Spinal cord (tissue), 10 donors: ENCODE measurements around the gene MTHFD2. TPM values are rescaled to one million over a fixed set of nuclear protein-coding genes. Genes with fewer than 3 reads are reported as not detected.
A peak's percentile ranks its signal among the peaks of the same experiment; 100 is the strongest.

Experiments used
- DNase-seq, 6 donors: peaks; one replicate each; pipeline versions ENCODE4 v3.0.0 to v3.0.0-alpha.2; 2013 to 2015; ENCODE audit warnings: low spot score in 6 of 6, low read depth in 4 of 6
- H3K27ac ChIP-seq: one replicate; pipeline ENCODE4 v1.5.1; 2013; ENCODE audit warnings: low read depth, low read length, control low read depth
- H3K27me3 ChIP-seq: one replicate; pipeline ENCODE4 v1.6.1; 2013; ENCODE audit warnings: low read length; ENCODE audit not compliant: control insufficient read depth, insufficient read depth
- H3K36me3 ChIP-seq: one replicate; pipeline ENCODE4 v1.6.1; 2013; ENCODE audit warnings: low read length; ENCODE audit not compliant: control insufficient read depth, insufficient read depth
- H3K4me1 ChIP-seq: one replicate; pipeline ENCODE4 v1.6.1; 2013; ENCODE audit warnings: low read length; ENCODE audit not compliant: control insufficient read depth, insufficient read depth
- H3K4me3 ChIP-seq: one replicate; pipeline ENCODE4 v1.5.1; 2013; ENCODE audit warnings: low read depth, low read length, control low read depth
- H3K9me3 ChIP-seq: one replicate; pipeline ENCODE4 v1.6.1; 2013; ENCODE audit warnings: low read length; ENCODE audit not compliant: control insufficient read depth, insufficient read depth
- WGBS: methylation state at CpG from one replicate; pipeline ENCODE4 v1.1.5; 2013; ENCODE audit warnings: missing lambda C conversion rate; ENCODE audit not compliant: insufficient coverage; 5-methylcytosine and 5-hydroxymethylcytosine counted together
- polyA plus RNA-seq, 2 donors: library from polyadenylated mRNA; unstranded; fragments of 120-200 nt; gene quantifications; one replicate each; pipeline ENCODE4 v1.2.1, GENCODE V29; 2013; ENCODE audit not compliant: insufficient read length in 2 of 2
- total RNA-seq, 2 donors: library from RNA; depleted of rRNA in 1 of 2; stranded (reverse); fragments of 120-200 nt in 1 of 2; fragments of >200 nt in 1 of 2; gene quantifications; one replicate each; pipeline versions ENCODE4 v1.2.3 to v1.2.4, GENCODE V29; 2013 to 2014
- donor health status: healthy.

Gene MTHFD2
- total and polyA plus RNA-seq, 4 donors = 16.9 to 28.2 (median 26.2) TPM

DNA sequence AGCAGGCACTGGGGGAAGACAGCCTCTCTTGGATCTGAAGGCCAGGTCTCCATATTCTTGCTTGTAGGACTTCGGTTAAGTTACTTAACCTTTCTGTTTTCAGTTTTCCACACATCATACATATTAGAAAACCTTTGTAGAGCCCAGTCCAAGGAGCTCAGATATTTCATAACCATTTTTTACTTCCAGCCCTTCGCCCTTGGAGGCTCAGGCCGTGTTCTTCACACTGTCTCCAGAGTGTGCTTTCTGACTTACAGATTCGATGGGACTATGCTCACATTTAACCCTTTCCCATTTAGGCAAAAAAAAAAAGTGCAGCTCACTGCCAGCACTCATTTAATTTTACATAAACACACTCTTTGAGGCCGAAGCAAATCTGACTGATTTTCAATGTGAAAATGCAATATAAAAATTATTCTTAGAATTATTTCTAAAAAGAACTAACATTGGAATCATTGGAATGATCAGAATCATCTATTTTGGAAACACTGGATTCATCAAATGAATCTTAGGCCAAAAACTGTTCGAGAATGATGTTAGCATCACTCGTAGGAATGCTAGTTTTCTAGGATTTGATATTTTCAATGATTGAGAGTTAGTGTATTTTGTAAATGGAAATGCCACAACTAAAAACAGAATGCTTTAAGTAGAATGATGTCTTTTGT lies 55.0 kb downstream of the MTHFD2 start:
- Histone ChIP-seq H3K27ac (no peak overlapping the region), H3K27me3 (no peaks in the 10 kb centered on the region), H3K9me3 (no peaks in the 10 kb centered on the region), H3K4me1 (no peaks in the 10 kb centered on the region), H3K36me3 (peaks cover 7% of the 10 kb centered on the region), H3K4me3 (no peak overlapping the region)
- DNase-seq = no peak
- WGBS = 70% methylated on average over 5 of the region's 7 CpGs

DNA sequence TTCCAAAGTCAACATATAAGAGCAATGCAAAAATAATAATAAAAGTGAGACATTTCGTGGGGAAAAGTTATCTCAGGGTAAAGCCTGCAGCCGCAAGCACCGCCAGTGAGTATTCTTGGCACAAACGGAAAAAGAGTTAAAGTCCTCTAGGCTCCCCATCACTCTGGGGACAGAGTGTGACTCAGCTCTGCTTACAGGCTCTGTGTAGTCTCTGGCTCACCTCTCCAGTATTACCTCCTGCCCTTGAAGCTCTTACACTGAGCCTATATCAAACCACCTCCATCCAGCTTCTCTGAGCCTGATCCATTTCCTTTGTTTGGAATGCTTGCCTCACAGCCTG lies 55.5 kb downstream of the MTHFD2 start:
- no peak for DNase-seq
- Histone ChIP-seq H3K4me3 (no peak overlapping the region), H3K27ac (no peak overlapping the region), H3K4me1 (no peaks in the 10 kb centered on the region), H3K36me3 (peaks cover 7% of the 10 kb centered on the region), H3K9me3 (no peaks in the 10 kb centered on the region), H3K27me3 (no peaks in the 10 kb centered on the region)
- WGBS = 100% methylated on average over 3 of the region's 4 CpGs

DNA sequence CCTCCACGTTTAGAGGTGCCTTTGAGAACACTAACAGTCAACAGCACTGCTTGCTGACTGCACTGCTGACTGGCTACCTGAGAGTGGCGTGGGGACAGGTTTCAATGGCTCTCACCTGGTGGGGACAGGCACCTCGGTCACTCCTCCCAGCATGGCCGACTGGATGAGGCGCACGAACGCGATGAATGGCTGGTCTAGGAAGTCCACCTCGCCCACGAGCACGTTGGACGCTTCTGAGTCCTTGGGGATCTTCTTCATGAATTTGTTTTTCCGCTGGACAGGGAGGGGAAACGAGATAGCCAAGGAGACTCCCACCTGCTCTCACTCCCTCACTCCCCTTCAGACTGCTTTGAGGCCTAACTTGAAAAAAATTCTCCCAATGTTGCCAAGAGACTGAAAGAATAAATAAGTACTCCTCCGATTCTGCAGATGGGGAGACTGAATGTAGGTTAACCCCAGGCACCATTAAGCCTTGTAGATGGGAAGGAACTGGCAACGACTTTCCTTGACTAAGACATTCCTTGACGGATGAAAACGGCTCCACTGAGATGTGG lies 57.3 kb downstream of the MTHFD2 start:
- H3K9me3 ChIP-seq = no peaks in the 10 kb centered on the region
- no peaks in the 10 kb centered on the region for H3K4me1 ChIP-seq
- 87% methylated on average over 11 of the region's 18 CpGs for WGBS
- no peak for DNase-seq
- no peaks in the 10 kb centered on the region for H3K27me3 ChIP-seq
- no peak overlapping the region for H3K4me3 ChIP-seq
- H3K27ac ChIP-seq = no peak overlapping the region
- peaks cover 7% of the 10 kb centered on the region for H3K36me3 ChIP-seq

DNA sequence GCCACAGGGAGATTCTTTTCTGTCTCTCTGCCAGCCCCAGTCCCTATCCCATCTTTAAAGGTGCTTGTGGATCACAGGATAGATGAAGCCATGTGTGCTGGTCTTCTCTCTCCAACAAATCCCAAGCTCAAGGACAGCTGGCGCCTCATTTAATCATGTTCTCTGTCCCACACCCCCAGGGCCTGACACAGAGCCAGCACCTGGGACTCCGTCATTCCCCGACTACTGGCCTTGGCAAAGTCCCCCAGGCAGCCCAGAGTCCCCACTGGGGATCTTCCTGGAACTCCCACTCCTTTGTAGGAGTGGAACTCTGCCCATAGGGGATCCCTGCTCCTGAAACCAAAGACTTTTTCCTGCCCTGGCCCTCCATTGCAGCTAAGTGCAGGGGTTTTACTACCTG lies 60.8 kb downstream of the MTHFD2 start:
- no peak overlapping the region for H3K27ac ChIP-seq
- H3K9me3 ChIP-seq = no peaks in the 10 kb centered on the region
- H3K36me3 ChIP-seq = peaks cover 7% of the 10 kb centered on the region
- no peak for DNase-seq
- no peaks in the 10 kb centered on the region for H3K27me3 ChIP-seq
- WGBS = 78% methylated on average over 3 of the region's 3 CpGs
- H3K4me3 ChIP-seq = no peak overlapping the region
- no peaks in the 10 kb centered on the region for H3K4me1 ChIP-seq

DNA sequence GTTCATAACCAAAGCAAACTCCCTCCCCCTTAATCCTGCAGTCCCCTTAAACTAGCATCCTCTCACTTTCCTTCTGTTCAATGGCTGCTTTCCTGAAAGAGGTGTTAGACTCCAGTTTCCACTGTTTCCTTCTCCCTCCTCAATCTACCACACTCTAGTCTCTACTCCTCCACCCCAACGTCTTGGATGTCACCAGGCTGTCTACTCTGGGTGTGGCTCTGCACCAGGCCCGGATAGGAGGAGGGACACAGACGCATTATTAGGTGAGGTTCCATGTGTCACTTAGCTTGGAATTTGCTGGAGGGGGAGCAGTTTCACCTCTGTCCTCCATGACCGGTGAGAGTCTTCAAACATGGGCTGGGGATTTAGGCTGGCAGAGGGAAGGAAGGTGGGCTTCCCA lies 61.3 kb downstream of the MTHFD2 start:
- no peaks in the 10 kb centered on the region for H3K27me3 ChIP-seq
- 100% methylated on average over 1 of the region's 4 CpGs for WGBS
- H3K4me3 ChIP-seq = no peak overlapping the region
- no peaks in the 10 kb centered on the region for H3K4me1 ChIP-seq
- no peaks in the 10 kb centered on the region for H3K9me3 ChIP-seq
- no peak overlapping the region for H3K27ac ChIP-seq
- no peak for DNase-seq
- peaks cover 7% of the 10 kb centered on the region for H3K36me3 ChIP-seq

DNA sequence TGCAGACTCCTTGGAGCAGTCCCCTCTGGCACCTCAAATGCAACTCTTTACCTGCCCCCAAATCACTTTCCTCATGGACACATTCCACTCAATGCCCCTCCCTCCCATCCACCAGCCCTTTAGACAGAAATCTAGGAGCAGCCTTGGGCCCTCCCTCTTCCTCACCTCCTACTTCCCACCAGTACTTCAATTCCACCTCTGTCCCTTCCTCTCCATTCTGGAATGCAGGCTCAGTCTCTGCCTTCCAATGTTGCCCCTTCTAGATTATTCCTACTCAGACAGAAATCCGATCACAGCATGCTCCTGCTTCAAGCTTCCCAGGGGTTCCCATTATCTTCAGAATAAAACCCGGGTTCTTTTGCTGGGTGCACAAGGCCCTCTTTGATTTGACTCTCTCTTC lies 62.1 kb downstream of the MTHFD2 start:
- peaks cover 10% of the 10 kb centered on the region for H3K36me3 ChIP-seq
- H3K4me1 ChIP-seq = no peaks in the 10 kb centered on the region
- no peak for DNase-seq
- H3K4me3 ChIP-seq = no peak overlapping the region
- no peak overlapping the region for H3K27ac ChIP-seq
- H3K9me3 ChIP-seq = no peaks in the 10 kb centered on the region
- no peaks in the 10 kb centered on the region for H3K27me3 ChIP-seq
- 18% methylated on average over 2 of the region's 2 CpGs for WGBS

DNA sequence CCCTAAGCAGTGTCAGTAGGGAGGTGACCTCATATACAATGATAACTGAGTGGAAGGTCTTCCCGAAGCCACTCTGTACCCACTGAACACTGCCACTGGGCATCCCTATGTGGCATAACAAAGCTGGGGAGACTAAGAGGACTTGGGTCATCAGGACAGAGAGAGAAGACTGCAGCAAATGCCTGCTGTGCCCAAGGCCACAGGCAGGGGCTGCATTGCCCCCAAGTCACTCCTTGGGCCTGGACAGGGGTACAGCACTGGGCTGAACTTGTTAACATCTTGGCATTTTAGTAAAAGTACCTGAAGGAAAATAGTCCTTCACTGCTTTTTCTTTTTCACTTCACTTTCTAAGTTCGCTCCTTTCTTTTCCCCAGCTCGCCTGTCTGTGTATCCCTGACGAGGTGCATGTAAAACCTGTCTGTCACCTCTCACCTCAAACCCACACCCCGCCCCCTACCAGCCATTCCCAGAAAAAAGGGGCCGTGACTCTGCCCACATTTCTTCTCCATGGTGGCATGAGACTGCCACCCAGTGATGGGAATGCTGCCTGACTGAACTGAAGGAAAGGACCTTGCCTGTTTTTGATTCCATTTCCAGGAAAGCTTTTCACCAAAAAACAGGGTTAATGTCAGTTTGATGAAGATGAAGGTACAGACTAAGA lies 62.9 kb downstream of the MTHFD2 start:
- Histone ChIP-seq H3K27ac (no peak overlapping the region), H3K4me3 (no peak overlapping the region), H3K27me3 (no peaks in the 10 kb centered on the region), H3K36me3 (peaks cover 7% of the 10 kb centered on the region), H3K4me1 (no peaks in the 10 kb centered on the region), H3K9me3 (no peaks in the 10 kb centered on the region)
- 32% methylated on average over 4 of the region's 6 CpGs for WGBS
- peak in 3 of 6 donors; percentile 22 to 49 (median 38) for DNase-seq

DNA sequence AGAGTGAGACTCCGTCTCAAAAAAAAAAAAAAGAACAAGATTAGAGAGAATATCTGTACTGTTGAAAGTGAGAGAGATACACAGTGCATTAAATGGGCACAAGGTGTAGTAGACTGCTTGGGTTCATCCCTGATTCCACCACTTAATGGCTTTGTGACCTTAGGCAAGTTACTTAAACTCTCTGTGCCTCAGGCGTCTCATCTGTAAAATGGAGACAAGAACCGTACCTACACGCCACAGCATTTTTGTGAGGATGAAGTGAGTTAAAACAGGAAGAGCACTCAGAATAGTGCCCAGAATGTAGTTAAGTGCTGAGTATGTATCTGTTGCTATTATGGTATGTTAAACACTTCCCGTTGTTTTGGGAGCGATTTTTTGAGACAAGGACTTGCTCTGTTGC lies 64.3 kb downstream of the MTHFD2 start:
- no peaks in the 10 kb centered on the region for H3K4me1 ChIP-seq
- no peaks in the 10 kb centered on the region for H3K27me3 ChIP-seq
- WGBS = 97% methylated on average over 6 of the region's 6 CpGs
- H3K36me3 ChIP-seq = peaks cover 7% of the 10 kb centered on the region
- H3K27ac ChIP-seq = no peak overlapping the region
- no peak for DNase-seq
- H3K4me3 ChIP-seq = no peak overlapping the region
- H3K9me3 ChIP-seq = no peaks in the 10 kb centered on the region

DNA sequence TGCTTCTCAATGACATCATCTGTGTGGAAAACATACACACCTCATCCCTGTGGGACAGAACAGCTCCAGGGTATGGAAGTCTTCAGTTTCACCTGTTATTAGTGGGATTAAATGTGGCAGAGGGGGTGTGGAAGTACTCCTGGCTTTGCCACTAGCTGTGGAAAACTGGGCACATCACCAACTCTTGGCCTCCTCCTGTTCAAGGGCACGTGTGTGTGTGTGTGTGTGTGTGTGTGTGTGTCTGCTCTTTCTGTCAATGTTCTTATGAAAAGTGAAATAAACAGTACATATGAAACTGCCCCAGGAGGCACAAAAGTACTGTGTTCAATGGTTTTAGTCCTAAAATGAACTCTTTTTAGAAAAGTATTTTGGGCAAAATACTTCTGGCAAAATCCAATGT lies 65.9 kb downstream of the MTHFD2 start:
- no peaks in the 10 kb centered on the region for H3K9me3 ChIP-seq
- H3K27me3 ChIP-seq = no peaks in the 10 kb centered on the region
- H3K36me3 ChIP-seq = peaks cover 7% of the 10 kb centered on the region
- no peak overlapping the region for H3K27ac ChIP-seq
- H3K4me3 ChIP-seq = no peak overlapping the region
- WGBS = no CpG with 5 or more reads among the region's 1 CpG
- no peak for DNase-seq
- H3K4me1 ChIP-seq = no peaks in the 10 kb centered on the region

DNA sequence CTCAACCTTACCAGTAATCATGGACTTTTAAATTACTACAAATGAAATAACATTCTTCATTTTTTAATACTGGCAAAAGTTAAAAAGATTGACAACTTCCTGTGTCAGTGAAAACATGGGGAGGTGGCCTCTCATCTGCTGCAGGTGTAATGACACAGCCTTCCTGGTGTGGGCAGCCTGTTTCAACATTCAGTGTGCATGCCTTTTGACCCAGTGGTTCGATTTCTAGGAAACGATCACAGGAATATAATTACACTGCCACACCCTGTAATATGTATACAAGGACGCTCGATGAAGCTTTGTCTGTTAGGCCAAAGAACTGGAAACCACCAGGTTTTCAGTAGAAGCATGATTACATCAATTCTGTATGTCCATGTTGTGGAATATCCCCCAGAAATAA lies 68.7 kb downstream of the MTHFD2 start:
- Histone ChIP-seq H3K4me1 (no peaks in the 10 kb centered on the region), H3K27ac (no peak overlapping the region), H3K36me3 (peaks cover 7% of the 10 kb centered on the region), H3K9me3 (no peaks in the 10 kb centered on the region), H3K27me3 (no peaks in the 10 kb centered on the region), H3K4me3 (no peak overlapping the region)
- 20% methylated on average over 2 of the region's 4 CpGs for WGBS
- DNase-seq = no peak
